GM18526 (cell line): ENCODE measurements around the gene NDUFA11.

Experiments used
- POLR2A ChIP-seq: IDR thresholded peaks from 3 replicates; pipeline ENCODE4 v1.6.1; 2011; ENCODE audit not compliant: insufficient read length; ENCODE audit errors: extremely low read depth

Gene NDUFA11

DNA sequence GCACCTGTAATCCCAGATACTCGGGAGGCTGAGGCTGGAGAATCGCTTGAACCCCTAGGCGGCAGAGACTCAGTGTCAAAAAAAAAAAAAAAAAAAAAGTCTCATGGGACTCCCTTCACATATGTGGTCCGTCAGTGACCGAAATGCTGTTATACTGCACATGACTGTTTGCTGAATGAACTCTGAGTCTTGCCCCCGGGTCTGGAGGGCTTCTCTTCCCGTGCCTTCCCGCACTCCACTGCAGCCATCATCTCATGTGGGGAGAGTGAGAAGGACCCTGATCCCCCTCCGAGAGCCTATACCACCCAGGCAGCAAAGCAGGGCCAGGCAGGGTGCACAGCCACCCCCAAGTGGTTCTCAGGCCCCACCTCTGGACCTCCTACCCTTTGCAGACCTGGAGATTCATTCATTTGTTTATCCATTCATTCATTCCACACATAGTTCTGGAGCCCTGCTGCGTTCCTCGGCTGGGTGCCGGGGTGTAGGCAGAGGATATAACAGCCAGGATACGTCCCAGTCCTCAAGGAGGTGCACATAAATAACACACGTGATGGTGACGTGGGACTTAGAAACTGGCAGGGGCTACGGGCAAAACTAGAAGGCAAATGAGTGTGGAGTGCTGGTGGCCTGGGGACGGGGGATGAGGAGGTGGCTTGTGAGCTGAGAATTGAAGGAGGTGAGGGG lies 14.2 kb downstream of the NDUFA11 start:
- TF ChIP-seq POLR2A = no peak

DNA sequence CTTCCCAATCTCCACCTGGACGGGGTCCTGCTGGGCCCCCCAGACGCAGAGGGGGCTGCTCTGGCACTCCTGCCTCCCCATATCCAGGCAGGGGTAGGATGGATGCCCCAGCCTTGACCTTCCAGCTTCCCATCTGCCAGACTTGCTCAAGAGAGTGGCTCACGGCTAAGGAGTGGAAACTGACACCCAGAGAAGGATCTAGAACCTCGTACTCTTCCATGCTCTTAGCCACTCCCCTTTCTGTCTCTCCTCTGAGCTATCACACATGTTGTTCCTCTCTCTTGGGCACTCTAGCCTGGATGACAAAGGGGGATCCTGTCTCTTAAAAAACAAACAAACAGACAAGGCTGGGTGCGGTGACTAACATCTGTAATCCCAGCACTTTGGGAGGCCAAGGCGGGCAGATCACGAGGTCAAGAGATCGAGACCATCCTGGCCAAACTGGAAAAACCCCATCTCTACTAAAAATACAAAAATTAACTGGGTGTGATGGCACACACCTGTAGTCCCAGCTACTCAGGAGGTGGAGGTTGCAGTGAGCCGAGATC lies 21.1 kb downstream of the NDUFA11 start:
- TF ChIP-seq POLR2A = no peak

DNA sequence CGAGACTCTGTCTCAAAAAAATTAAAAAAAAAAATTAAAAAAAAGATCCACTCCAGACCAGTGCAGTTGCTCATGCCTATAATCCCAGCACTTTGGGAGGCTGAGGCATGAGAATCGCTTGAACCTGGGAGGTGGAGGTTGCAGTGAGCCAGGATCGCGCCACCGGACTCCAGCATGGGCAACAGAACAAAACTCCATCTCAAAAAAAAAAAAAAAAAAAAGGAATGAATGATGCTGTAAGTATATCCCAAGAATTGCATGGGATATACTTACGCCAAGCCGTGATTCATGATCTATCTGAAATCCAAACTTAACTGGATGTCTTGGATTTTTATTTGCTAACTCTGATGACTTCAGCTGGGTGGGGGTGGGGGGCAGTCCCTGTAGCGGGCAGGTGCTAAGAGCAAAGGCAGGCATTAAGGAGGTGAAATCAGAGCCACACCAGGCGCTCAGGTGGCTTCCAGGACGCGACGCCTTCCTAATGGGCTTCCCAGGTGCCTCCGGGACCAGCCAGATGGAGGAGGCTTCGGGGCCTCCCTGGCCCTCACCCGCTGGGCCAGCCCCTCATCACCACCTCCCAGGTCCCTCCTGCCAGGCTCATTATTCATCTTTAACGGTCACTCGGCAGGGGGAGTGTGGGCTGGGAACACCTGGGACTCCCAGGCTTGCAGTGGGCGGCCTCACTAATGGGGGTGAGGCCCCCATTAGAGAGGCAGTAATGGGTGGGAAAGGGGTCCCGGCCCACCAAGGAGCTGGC lies 21.9 kb downstream of the NDUFA11 start:
- no peak for TF ChIP-seq POLR2A

DNA sequence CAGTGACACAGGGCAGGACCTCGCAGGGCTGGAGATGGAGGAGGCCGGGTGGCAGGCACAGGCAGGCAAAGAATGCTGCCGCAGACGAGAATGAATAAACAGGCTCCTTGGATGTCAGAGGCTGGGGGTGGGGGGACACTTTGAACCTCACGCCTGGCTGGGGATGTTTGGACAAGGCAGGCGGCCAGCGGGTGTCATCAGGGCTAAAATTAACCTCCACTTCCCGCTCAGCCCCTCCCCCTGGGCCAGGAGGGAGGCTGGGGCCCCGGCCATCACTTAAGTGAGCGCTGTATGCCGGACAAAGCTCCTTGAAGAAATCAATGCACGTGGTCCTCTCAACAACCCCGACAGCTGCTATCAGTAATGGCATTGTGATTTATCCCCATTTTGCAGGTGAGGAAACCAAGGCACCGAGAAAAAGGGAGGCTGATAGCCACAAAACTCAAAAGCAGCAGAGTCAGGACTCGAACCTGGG lies 22.9 kb downstream of the NDUFA11 start:
- no peak for TF ChIP-seq POLR2A

DNA sequence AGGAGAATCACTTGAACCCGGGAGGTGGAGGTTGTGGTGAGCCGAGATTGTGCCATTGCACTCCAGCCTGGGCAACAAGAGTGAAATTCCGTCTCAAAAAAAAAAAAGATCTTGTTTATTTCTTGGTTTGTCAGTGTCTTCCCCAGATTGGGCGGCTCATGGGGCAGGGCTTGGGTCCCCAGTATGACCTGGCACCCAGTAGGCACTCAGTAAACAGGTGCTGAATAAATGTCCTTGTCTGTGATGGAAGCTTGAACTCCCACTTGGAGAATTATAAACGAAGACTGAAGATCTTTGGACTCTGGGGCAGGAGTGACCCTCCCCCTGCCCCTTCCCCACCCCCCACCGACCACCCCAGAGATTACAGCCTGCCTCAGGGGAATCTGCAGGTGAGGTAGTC lies 23.4 kb downstream of the NDUFA11 start:
- no peak for TF ChIP-seq POLR2A

DNA sequence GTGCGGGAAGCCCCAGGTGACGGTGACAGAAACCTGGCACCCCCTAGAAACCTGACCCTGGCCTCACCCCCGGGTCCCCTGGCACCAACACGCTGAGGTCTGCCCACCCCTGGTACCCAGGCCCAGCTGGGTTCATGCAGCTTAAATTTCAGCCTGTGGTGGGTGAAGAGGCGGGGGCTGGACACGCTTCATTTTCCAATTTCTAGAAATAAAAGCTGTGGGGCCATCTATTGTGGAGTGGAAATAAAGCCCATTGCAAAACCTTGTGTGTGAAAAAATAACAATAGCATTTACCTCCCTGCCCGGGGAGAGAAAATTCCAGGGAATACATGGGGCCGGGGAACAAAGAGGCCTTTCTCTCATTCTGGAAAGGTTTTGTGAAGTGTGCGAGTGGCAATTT lies 25.7 kb downstream of the NDUFA11 start:
- TF ChIP-seq POLR2A = no peak

DNA sequence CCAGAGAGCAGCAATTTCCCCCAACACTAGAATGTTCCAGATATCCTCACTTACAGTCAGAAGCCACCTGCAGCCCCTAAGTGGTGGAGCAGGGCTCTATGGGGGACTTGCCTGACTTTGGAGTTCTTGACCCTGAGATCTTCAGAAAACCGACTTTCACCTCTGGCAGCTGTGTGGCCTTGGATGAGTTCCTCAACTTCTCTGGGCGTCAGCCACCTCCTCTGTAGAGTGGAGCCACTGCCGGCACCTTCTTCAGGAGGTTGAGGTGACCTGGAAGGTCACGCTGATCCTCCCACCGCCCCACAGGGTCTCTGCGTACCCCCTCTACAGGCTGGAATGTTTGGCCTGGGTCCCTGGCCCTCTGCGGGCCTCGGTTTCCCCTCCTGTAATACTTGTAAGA lies 26.2 kb downstream of the NDUFA11 start:
- no peak for TF ChIP-seq POLR2A

DNA sequence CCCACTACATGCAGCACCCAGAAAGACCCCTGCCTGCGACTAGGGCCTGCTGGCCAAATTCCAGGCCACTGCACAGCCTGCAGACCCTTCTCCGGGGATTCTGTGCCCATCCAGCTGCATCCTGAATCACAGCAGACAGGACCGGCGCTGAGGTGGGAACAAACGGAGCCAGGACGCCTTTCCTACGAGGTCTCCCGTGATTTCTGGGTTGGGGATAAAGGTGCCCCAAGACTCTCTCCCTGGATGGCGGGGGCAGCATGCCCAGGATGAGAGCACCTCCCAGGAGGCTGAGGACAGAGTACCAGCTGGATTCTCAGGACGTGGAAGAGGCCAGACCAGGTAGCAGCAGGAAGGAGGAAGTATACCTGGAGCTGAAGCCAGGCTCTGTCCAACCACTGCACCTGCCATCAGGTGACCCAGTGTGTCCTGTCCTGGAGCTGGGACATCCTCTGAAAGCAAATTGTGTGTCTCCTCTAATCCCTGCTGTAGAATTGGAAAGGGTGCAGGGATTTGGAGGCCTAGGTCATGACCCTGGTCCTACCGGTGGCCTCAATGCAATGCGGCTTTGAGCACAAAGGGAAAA lies 29.9 kb downstream of the NDUFA11 start:
- no peak for TF ChIP-seq POLR2A

DNA sequence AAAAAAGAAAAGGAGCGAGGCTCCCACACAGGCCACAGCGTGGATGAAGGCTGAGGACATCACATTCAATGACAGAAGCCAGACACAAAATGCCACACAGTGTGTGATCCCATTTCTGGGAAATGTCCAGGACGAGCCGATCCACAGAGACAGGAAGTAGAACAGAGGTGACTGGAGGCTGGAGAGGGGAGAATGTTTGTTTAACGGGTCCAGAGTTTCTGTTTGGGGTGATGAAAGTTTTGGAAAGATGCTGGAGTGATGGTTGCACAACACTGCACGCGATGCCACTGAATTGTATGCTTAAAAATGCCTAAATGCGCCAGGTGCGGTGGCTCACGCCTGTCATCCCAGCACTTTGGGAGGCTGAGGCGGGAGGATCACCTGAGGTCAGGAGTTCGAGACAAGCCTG lies 32.6 kb downstream of the NDUFA11 start:
- no peak for TF ChIP-seq POLR2A

DNA sequence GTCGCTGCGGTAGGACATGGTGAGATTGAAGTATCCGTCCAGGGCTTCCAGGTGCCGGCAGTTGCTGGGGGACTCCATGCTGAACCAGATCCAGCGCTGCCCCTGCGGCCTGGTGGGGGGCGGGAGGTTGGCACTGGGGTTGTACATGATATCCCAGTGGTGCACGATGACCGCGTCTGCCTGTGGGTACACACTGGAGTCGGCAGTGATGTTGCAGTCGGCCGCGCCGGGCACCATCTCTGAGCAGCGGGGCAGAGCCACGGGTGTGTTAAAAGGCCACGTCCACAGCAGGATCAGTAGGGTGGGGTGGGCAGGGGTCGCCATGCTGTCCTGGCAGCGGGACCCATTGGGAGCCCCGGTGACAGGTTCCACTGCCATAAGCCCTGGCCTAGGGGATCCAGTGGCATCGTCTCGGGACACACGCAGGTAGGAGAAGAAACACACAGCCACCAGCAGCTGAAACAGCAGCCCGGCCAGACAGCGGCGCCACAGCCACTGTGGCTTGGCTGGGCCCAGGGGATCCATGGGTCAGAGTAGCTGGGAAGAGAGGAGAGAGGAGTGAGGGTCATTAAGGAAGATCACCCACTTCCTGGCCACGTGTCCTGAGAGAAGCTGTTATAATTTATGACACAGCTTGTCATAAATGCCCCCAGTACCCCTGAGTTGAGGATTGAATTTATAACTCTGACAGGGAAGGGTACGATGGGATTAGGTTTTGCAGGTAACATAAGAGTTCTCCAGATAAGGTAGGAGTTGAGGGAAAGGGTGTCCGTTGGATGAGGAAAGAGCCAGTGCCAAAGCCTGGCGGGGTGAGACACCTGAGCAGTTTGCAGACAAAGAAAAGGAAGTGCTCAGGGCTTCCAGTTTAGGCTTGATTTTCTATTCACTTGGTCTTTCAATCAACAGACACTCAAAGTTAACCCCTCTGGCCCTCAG lies 36.1 kb downstream of the NDUFA11 start:
- no peak for TF ChIP-seq POLR2A

DNA sequence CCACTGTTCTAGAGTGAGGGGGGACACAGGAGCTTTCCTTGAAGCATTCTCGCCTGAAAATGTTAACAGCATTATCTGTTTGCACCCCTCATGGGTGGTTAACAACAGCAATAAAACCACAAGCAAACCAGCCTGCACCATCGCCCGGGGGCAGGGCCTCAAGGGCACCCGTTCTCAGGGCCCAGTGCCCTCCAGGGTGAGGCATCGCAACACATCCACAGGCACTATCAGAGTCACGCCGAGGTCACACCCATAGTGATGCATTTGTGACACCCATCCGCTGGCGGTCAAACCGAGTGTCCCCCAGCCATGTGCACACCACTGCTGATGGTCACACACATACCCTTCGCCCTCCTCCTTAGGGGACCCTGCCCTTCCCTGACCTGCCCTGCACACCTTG lies 37.8 kb downstream of the NDUFA11 start:
- TF ChIP-seq POLR2A = no peak

DNA sequence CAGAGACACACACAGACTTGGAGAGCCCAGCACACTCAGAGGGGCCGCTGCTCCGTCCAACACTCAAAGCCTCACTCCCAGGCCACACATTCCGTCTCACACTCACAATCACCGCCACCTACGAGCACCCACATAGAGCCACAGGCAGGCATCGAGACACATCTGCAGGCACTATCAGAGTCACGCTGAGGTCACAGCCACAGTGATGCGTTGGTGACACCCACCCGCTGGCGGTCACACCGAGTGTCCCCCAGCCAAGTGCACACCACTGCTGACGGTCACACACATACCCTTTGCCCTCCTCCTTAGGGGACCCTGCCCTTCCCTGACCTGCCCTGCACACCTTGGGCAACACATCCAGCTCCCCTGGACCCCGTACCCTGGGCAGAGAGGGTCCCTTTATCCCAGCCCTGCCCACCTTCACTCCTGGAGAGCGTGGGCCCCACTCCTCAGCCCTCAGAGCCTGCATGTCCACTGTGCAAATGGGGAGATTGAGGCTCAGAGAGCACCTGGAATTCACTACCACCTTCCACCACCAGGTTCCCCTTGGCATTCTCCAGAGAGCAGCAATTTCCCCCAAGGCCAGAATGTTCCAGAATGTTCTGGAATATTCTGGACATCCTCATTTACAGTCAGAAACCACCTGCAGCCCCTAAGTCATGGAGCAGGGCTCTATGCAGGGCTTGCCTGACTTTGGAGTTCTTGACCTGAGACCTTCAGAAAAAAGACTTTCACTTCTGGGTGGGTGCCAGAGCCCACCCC lies 38.7 kb downstream of the NDUFA11 start:
- no peak for TF ChIP-seq POLR2A

DNA sequence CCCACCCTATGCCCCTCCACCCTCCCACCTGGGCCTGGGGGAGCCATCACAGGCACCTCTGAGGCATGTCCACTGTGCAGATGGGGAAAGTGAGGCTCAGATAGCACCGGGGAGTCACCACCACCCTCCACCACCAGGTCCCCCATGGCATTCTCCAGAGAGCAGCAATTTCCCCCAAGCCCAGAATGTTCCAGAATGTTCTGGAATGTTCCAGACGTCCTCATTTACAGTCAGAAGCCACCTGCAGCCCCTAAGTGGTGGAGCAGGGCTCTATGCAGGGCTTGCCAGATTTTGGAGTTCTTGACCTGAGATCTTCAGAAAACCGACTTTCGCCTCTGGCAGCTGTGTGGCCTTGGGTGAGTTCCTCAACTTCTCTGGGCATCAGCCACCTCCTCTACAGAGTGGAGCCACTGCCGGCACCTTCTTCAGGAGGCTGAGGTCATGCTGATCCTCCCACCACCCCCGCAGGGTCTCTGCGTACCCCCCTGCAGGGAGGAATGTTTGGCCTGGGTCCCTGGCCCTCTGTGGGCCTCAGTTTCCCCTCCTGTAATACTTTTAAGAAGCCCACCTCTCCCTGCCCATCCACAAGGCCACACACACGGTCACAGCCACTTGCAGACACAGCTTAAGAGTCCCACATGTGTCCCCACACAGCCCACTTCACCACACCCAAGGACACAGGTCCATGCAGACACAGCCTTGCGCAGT lies 39.4 kb downstream of the NDUFA11 start:
- no peak for TF ChIP-seq POLR2A
